GM18873 (cell line): ENCODE results near the gene ZNF564.
"Not testable (repeated sequence)": the region's sequence is repeated elsewhere in the genome, so short reads cannot be mapped to it uniquely, and the experiment has no call there.

Experiments
- ATAC-seq: cut with Tn5 transposase; IDR thresholded peaks from one replicate; pipeline ENCODE4 v1.9.1; 2021; ENCODE audit warnings: mild to moderate bottlenecking, moderate library complexity, moderate number of reproducible peaks; ENCODE audit not compliant: unreplicated experiment, low FRiP score

Gene ZNF564

DNA sequence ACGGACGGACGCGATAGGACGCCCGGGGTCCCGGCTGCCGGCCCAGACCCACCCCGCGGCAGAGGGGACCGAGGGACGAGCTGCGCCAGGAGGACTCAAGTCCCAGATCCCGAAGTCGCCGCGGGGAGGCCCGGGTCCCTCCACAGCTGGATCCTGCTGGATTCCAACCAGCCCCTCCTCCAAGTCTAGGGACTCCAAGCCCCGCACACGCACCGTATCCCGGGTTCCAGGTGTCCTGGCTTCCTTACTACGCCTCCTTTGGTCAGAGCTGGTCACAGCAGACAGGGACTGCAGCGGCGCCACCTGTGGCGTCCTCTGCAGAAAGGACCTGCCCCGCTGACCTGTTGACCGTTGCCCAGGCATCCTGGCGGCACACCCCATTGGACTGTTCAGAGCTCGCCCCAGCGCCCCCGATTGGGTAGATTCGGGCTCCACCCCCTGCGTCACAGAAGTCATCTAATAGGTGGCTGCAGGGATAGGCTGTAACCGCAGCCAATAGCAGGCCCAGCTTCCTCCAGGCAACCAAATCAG is 37.7 kb downstream of the ZNF564 start:
- no peak for ATAC-seq

GRCh38 chr19:12497032-12497431 is 54.2 kb downstream of the ZNF564 start:
- no peak for ATAC-seq

- no peak for ATAC-seq
Measured at GRCh38 chr19:12496480-12496879, 54.8 kb downstream of the ZNF564 start.

DNA sequence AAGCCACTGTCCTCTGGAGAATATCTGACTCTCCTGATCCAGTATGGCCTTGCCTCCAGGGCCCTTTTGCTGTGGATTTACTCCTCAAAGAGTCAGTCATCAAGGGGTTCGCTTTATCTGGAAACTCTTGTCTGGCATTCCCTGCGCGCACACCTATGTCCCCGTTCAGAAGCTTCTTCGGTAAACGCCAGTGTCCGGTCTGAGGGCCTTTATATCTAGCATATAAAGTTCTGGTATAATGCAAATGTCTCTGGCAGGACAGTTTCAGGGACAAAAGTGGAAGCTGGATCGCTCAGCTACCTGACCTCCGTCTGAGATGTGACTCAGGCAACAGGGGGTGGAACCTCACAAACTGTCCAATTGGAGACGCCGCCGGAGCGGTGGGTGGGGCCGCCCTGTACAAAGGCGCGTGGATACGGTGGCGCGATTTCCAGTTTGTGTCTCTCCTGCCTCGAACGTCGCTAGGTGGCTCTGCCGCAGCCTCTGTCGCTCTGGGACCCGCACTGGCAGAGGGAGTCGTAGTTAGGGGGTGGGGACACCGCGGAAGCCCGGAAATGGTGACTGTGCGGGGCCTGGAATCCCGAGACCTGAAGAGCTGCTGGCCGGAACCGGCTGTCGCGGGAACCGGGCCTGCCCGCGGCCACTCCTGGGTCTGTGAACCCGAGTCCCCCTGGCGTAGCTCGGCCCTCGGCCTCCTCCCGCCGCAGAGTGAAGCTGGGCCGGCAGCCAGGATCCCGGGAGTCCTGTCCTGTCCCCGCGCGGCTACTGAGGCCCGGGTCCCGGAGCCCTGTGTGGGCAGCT is 56.1 kb downstream of the ZNF564 start:
- no peak for ATAC-seq

DNA sequence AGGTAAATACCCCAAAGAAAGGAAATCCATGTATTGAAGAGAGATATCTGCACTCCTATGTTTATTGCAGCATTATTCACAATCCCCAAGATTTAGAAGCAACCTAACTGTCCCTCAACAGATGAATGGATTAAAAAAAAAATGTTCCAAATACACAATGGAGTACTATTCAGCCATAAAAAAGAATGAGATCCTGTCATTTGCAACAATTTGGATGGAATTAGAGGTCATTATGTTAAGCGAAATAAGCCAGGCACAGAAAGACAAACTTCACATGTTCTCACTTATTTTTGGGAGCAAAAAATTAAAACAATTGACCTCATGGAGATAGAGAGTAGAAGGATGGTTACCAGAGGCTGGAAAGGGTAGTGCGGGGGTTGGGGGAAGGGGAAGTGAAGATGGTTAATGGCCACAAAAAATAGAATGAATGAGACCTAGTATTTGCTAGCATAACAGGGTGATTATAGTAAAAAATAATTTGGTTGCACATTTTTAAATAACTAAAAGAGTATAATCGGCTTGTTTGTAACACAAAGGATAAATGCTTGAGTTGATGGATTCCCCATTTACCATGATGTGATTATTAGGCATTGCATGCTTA is 56.9 kb downstream of the ZNF564 start:
- no peak for ATAC-seq

DNA sequence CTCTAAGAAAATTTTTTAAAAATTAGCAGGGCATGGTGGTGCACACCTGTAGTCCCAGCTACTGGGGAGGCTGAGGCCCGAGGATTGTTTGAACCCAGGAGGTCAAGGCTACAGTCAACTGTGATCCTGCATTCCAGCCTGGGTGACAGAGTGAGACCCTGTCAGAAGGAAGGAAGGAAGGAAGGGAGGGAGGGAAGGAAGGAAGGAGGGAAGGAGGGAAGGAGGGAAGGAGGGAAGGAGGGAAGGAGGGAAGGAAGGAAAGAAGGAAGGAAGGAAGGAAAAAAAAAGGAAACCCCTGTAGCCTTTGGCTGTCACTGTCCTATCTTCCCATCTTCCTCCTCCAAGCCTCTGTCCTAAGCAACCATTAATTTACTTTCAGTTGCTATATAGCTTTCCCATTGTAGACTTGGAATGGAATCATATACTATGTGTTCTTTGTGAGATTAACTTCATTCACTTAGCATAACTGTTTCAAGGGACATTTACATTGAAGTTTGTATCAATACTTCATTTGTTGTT is 65.0 kb downstream of the ZNF564 start:
- ATAC-seq = not testable (repeated sequence)

DNA sequence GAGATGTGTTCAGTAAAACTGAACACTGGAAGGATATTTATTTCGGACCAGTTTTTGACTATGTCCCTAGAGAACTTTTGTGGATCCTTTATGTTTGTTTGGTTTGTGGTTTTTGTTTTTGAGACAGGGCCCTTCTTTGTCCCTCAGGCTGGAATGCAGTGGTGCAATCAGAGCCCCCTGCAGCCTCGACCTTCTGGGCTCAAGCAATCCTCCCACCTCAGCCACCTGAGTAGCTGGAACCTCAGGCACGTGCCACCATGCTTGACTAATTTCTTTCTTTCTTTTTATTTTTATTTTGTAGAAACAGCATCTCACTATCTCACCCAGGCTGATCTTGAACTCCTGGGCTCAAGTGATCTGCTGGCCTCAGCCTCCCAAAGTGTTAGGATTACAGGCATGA is 65.7 kb downstream of the ZNF564 start:
- no peak for ATAC-seq

DNA sequence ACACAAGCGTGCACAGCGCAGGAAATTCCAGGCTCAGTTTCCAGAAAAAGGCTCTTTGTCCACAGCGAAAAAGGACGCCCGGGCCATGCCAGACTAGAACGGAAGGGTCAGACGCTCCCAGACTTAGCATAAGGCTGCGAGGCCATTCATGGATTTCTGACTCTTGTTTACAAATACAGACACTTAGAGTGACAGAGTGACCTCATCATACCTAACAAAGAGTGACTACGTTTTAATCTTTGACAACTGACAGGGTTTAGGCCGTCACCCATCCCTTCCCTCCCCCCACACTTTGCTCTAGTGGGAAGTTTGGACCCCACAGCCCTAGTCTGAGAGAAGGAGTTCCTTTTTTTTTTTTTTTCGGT is 66.2 kb downstream of the ZNF564 start:
- no peak for ATAC-seq

- ATAC-seq = peak; percentile 83
Measured at GRCh38 chr19:12484371-12485051, 66.8 kb downstream of the ZNF564 start, which contains the start of gene ZNF709. Gene ZNF709 (minus strand): TSS chr19:12484816. CDS start chr19:12484657, 159 bp downstream.

GRCh38 chr19:12484011-12484370 is 67.3 kb downstream of the ZNF564 start:
- no peak for ATAC-seq

GRCh38 chr19:12482509-12482886 is 68.8 kb downstream of the ZNF564 start:
- ATAC-seq = no peak

GRCh38 chr19:12481781-12482508 is 69.3 kb downstream of the ZNF564 start:
- no peak for ATAC-seq

DNA sequence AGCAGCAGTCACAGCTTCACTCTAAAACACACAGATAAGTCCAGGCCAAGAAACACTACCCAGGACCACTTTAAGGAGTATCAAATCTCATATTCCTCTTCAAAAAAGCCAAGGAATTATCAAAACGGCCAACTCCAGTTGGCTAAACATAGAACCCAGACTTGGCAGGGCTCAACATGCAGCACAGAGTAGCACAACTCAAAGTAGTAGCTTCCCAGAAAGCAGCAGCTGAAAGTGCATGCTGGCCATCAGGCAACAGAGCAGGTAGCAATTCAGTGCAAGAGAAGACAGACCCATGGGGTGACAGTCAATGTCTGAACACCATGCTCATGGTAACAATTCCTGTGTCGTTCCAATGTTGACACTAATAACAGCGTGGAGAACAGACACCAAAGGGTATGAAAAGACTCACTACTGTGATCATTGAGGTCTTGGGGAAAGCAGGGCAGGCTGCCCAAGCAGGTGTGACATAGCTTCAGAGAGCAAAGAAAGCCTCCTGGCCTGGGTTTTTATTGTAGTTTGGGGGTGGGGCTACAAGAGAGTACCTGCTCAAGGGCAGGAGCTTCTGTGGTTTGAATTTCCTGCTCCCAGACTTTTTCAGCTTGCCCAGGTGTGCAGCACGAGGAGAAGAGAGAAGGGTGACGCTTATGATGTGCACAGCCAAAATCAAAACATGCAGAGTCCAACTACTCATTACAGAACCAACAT is 72.9 kb downstream of the ZNF564 start:
- ATAC-seq = no peak
